IPS DF 6.9 (cell line): Measurements from ENCODE around the gene DYRK1B.
"Not testable (repeated sequence)": the region's sequence is repeated elsewhere in the genome, so short reads cannot be mapped to it uniquely, and the experiment has no call there.

Experiments used
- DNase-seq: peaks from one replicate; pipeline ENCODE4 v3.0.0-alpha.2; 2013; ENCODE audit warnings: low read depth, low spot score
- H3K27ac ChIP-seq: one replicate; pipeline ENCODE4 v1.5.1; 2013; ENCODE audit warnings: low read length, control low read depth
- H3K27me3 ChIP-seq: 2 replicates; pipeline ENCODE4 v1.6.1; 2013; ENCODE audit warnings: mild to moderate bottlenecking, low read length; ENCODE audit not compliant: control insufficient read depth, insufficient read depth
- H3K36me3 ChIP-seq: 2 replicates; pipeline ENCODE4 v1.6.1; 2013; ENCODE audit warnings: low read length; ENCODE audit not compliant: control insufficient read depth, insufficient read depth
- H3K4me1 ChIP-seq: 2 replicates; pipeline ENCODE4 v1.6.1; 2013; ENCODE audit warnings: low read length; ENCODE audit not compliant: control insufficient read depth, insufficient read depth
- H3K4me3 ChIP-seq: 2 replicates; pipeline ENCODE4 v1.5.1; 2013; ENCODE audit warnings: mild to moderate bottlenecking, low read length
- H3K9me3 ChIP-seq: 2 replicates; pipeline ENCODE4 v1.6.1; 2013; ENCODE audit warnings: low read length, inconsistent platforms; ENCODE audit not compliant: control insufficient read depth, insufficient read depth
- WGBS: extraction: QIAGEN DNeasy Blood & Tissue Kit; methylation state at CpG from one replicate; pipeline ENCODE4 v1.1.7; 2013; ENCODE audit warnings: mixed read lengths, missing lambda C conversion rate; ENCODE audit not compliant: insufficient read length, insufficient coverage; 5-methylcytosine and 5-hydroxymethylcytosine counted together

DYRK1B gene

GRCh38 chr19:39833464-39834286, at the start of gene DYRK1B:
Gene DYRK1B, minus strand, starts transcription at chr19:39834162. Its CDS starts 2,295 bp downstream, at chr19:39831867.
- no peak within 1 kb of the TSS for H3K27ac ChIP-seq
- peaks cover 30% of the 10 kb centered on the region for H3K36me3 ChIP-seq
- WGBS: no CpG with 5 or more reads among the region's 59 CpGs

GRCh38 chr19:39882645-39883044, 48.7 kb upstream of the DYRK1B start:
- no CpG with 5 or more reads among the region's 10 CpGs for WGBS
- H3K9me3 ChIP-seq, DNase-seq, H3K27ac ChIP-seq, H3K4me1 ChIP-seq, H3K36me3 ChIP-seq, H3K27me3 ChIP-seq, H3K4me3 ChIP-seq: not testable (repeated sequence)

More at GRCh38 chr19:39833464-39834286, at the start of gene DYRK1B:
- H3K4me3 ChIP-seq: peak within 1 kb of the TSS; percentile 95
- no peaks in the 10 kb centered on the region for H3K27me3 ChIP-seq
- H3K4me1 ChIP-seq: no peaks in the 10 kb centered on the region
- no peaks in the 10 kb centered on the region for H3K9me3 ChIP-seq
- DNase-seq: peak; percentile 90

- H3K4me1 ChIP-seq, H3K36me3 ChIP-seq, H3K27ac ChIP-seq, H3K4me3 ChIP-seq, DNase-seq, H3K9me3 ChIP-seq, H3K27me3 ChIP-seq: not testable (repeated sequence)
- WGBS: no CpG with 5 or more reads among the region's 15 CpGs
Observed at GRCh38 chr19:39881495-39882110, 47.6 kb upstream of the DYRK1B start.

DNA sequence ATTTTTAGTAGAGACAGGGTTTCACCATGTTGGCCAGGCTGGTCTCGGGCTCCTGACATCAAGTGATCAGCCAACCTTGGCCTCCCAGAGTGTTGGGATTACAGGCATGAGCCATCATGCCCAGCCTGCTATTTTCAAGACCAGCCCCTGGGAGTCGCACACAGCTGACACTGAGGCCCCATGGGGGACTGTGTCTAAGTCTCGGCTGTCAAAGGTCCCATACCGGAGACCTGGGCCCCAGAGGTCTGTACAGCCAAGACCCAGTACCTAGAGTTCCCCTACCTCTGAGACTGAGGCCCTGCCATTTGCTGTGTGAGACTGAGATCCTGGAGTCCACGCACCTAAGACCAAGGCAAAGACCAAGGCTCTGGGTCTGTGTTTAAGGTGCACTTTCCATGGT, 46.3 kb upstream of the DYRK1B start:
- H3K9me3 ChIP-seq, H3K36me3 ChIP-seq, H3K27me3 ChIP-seq, H3K4me1 ChIP-seq, H3K27ac ChIP-seq, DNase-seq, H3K4me3 ChIP-seq: not testable (repeated sequence)
- WGBS: no CpG with 5 or more reads among the region's 5 CpGs

DNA sequence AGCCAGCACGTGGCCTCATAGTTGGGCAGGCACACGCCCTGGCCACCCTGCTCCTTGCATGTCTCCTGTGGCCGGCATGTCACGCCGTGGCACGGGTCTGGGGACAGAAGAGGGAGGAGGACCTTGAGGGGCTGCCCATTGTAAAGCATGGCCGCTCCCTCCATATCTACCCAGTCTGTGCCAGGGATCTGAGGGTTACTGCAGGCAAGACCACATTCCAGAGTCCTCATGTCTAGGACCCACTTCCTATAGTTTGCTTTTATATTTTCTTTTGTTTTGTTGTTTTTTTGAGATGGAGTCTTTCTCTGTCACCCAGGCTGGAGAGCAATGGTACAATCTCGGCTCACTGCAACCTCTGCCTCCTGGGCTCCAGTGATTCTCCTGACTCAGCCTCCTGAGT, 45.8 kb upstream of the DYRK1B start:
- not testable (repeated sequence) for DNase-seq, H3K27me3 ChIP-seq
- WGBS: no CpG with 5 or more reads among the region's 8 CpGs

GRCh38 chr19:39878866-39879265, 44.9 kb upstream of the DYRK1B start:
- DNase-seq, H3K36me3 ChIP-seq, H3K27ac ChIP-seq, H3K4me1 ChIP-seq, H3K9me3 ChIP-seq, H3K4me3 ChIP-seq, H3K27me3 ChIP-seq: not testable (repeated sequence)
- no CpG with 5 or more reads among the region's 11 CpGs for WGBS

More for the DNA sequence above, 45.8 kb upstream of the DYRK1B start:
- H3K9me3 ChIP-seq, H3K27ac ChIP-seq, H3K4me3 ChIP-seq, H3K36me3 ChIP-seq, H3K4me1 ChIP-seq: not testable (repeated sequence)

DNA sequence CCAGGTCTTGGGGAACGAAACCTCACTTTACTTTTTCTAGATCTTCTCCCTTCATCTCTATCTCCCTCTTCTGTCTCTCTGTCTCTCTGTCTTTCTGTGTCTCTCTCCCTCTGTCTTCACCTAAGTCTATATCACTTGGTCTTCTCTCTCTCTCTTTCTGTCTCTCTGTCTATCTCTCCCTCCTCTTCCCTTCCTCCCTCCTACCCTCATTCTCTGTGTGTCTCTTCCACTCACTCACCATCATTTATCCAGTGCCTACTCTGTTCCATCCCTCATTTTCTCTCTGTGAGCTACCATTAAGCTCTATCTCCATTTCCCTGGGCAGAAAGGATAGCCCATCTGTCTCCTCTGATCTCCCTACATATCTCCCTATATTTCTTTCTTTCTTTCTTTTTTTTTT, 44.4 kb upstream of the DYRK1B start:
- no peaks in the 10 kb centered on the region for H3K27me3 ChIP-seq
- WGBS: no CpG with 5 or more reads among the region's 1 CpG

GRCh38 chr19:39877982-39878381, 44.0 kb upstream of the DYRK1B start:
- DNase-seq, H3K4me3 ChIP-seq, H3K27ac ChIP-seq, H3K4me1 ChIP-seq, H3K36me3 ChIP-seq, H3K9me3 ChIP-seq, H3K27me3 ChIP-seq: not testable (repeated sequence)
- no CpG with 5 or more reads among the region's 17 CpGs for WGBS

More for the DNA sequence above, 44.4 kb upstream of the DYRK1B start:
- Histone ChIP-seq H3K4me1 (no peaks in the 10 kb centered on the region), H3K27ac (no peak overlapping the region), H3K9me3 (no peaks in the 10 kb centered on the region), H3K4me3 (no peak overlapping the region), H3K36me3 (no peaks in the 10 kb centered on the region)
- DNase-seq: no peak

DNA sequence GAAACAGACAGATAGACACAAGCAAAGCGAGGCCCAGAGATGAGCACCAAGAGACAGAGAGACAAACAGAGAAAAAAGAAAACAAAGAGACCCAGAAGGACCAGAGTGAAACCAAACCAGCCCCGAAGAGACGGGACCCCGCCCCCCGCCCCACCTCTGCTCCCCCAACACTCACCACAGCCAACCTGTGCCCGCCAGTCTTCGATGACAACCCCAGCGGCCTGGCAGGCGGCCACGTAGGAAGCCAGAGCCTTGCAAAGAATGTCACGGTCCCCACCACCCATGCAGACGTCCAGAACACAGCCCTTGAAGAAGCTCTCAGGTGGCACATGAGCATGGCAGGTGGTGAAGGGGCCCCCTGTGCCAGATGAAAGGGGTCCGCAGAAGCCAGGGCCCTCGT, 43.5 kb upstream of the DYRK1B start:
- H3K4me3 ChIP-seq, H3K9me3 ChIP-seq, H3K27me3 ChIP-seq, DNase-seq, H3K36me3 ChIP-seq, H3K27ac ChIP-seq, H3K4me1 ChIP-seq: not testable (repeated sequence)
- no CpG with 5 or more reads among the region's 14 CpGs for WGBS

DNA sequence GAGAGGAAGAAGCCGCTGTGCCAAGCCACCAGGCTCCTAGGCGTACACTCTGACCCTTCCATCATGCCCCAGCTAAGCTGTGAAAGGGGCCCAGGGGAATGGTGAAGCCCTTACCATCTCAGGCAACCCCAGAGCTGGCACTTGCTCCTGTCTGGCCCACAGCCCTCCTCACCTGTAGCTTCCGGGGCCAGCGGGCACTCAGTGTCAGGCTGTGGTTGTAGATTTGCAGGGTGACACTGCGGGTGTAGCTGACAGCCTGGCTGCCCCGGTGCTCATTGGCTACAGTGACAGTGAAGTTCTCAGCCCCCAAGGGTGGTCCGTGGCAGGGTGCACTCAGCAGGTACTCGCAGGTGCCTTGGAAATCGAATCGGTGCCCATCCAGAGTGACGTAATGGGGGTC, 42.5 kb upstream of the DYRK1B start:
- DNase-seq, H3K36me3 ChIP-seq, H3K4me3 ChIP-seq, H3K27me3 ChIP-seq, H3K9me3 ChIP-seq, H3K27ac ChIP-seq, H3K4me1 ChIP-seq: not testable (repeated sequence)
- WGBS: no CpG with 5 or more reads among the region's 11 CpGs
